ENCODE data around the gene ZSWIM4. TPM values are rescaled to one million over a fixed set of nuclear protein-coding genes. Genes with fewer than 3 reads are reported as not detected.

Gene ZSWIM4
- polyA plus RNA-seq, 2 of the 4 experiments (the other 2 are of a cell fraction): 1.6 to 3.4 TPM

- TF ChIP-seq MAX (IDR thresholded peaks at IDR 0.05): peak; percentile 47
- TF ChIP-seq MAFK (IDR thresholded peaks at IDR 0.05; ENCODE audit: partially characterized antibody): no peak
- TF ChIP-seq MYC (IDR thresholded peaks at IDR 0.05; ENCODE audit: borderline replicate concordance, low read length): peak; percentile 38; the same call in 1 of the 2 replicates
- peak; percentile 11; the same call in 1 of the 2 replicates for TF ChIP-seq REST (IDR thresholded peaks at IDR 0.05)
- peak in 1 of 2 experiments; percentile 79; a peak in 2 of 4 replicates for TF ChIP-seq CEBPB (IDR thresholded peaks at IDR 0.05)
- peak; percentile 37 for TF ChIP-seq CHD2 (IDR thresholded peaks at IDR 0.05; ENCODE audit: low read length, partially characterized antibody)
- TF ChIP-seq EHF (CRISPR knock-in tag; IDR thresholded peaks at IDR 0.05): peak; percentile 87
- TF ChIP-seq TP53 (CRISPR knock-in tag; IDR thresholded peaks at IDR 0.05): peak; percentile 96
- TF ChIP-seq RARB (CRISPR knock-in tag; IDR thresholded peaks at IDR 0.05): peak; percentile 93
- TF ChIP-seq CBX2 (IDR thresholded peaks at IDR 0.05; ENCODE audit: borderline replicate concordance, low read depth): no peak
- TF ChIP-seq MAZ (IDR thresholded peaks at IDR 0.05; ENCODE audit: borderline replicate concordance, low read depth, low read length): peak; percentile 12; the same call in 1 of the 2 replicates
- TF ChIP-seq GATA3 (IDR thresholded peaks at IDR 0.05; ENCODE audit: borderline replicate concordance): peak; percentile 56; the same call in 1 of the 2 replicates
- peak; percentile 20 to 31; a peak in 2 of 5 replicates for TF ChIP-seq RAD21 (conservative IDR thresholded peaks at IDR 0.05 in 1 of 2, IDR thresholded peaks at IDR 0.05 in 1 of 2)
- TF ChIP-seq PHF8 (IDR thresholded peaks at IDR 0.05; ENCODE audit: borderline replicate concordance, low read depth): no peak
- TF ChIP-seq HOXB5 (CRISPR knock-in tag; IDR thresholded peaks at IDR 0.05): peak; percentile 78
- TF ChIP-seq NFE2L2 (conservative IDR thresholded peaks at IDR 0.05; ENCODE audit: low read length): no peak
These were observed 38.3 kb downstream of the ZSWIM4 start (continued) for GRCh38 chr19:13833330-13834243.

GRCh38 chr19:13834244-13835069, 39.2 kb downstream of the ZSWIM4 start:
- Histone ChIP-seq H3K4me2 (peak overlapping the region; percentile 100), H3K27ac (peak overlapping the region; percentile 100), H3K4me1 (peaks cover 58% of the 10 kb centered on the region), H3K4me3 (0 out of 3 replicates have a peak overlapping the region, but pooled peaks have one; percentile 6), H3K9me3 (no peaks in the 10 kb centered on the region)
- 16% methylated on average over 11 of the region's 14 CpGs for WGBS (ENCODE audit: missing lambda C conversion rate)
- ATAC-seq (peak; percentile 5 to 21), FAIRE-seq (no peak), DNase-seq (ENCODE audit: low read depth in 1 of 2, low spot score in 1 of 2) (peak; percentile 55 to 87)
- peak; percentile 72; the same call in 1 of the 2 replicates for TF ChIP-seq ESRRA (IDR thresholded peaks at IDR 0.05; ENCODE audit: borderline replicate concordance, low read length)
- TF ChIP-seq MAZ (IDR thresholded peaks at IDR 0.05; ENCODE audit: borderline replicate concordance, low read depth, low read length): no peak
- TF ChIP-seq MAX (IDR thresholded peaks at IDR 0.05): peak; percentile 28; the same call in 1 of the 2 replicates
- TF ChIP-seq POLR2AphosphoS2 (conservative IDR thresholded peaks at IDR 0.05; ENCODE audit: low read length): 0 out of 2 replicates have a peak, but pooled peaks have one; percentile 36
- TF ChIP-seq HOXA7 (CRISPR knock-in tag; IDR thresholded peaks at IDR 0.05): peak; percentile 86; the same call in 1 of the 2 replicates
- TF ChIP-seq NR3C1 (IDR thresholded peaks at IDR 0.05): no peak
- no peak for TF ChIP-seq HEYL (CRISPR knock-in tag; IDR thresholded peaks at IDR 0.05)
- ChIA-PET POLR2A (interaction anchor here (0.6 to 3.6 kb wide), 8 partner anchors 10 to 39 kb away, joined by 3 to 37 read pairs (median 5); partner anchors contain the start of gene ZSWIM4), CTCF (interaction anchor here (0.5 to 10.7 kb wide), 6 partner anchors 22 to 50 kb away, joined by 3 to 271 read pairs (median 4); no protein-coding TSS in a partner anchor)

Measured in A549 (cell line).